NCI-H345 treated with DMSO at 0.1 percent for 48 hours (cell line): Measurements from ENCODE around the gene IZUMO3.
"Not testable (repeated sequence)": the region's sequence is repeated elsewhere in the genome, so short reads cannot be mapped to it uniquely, and the experiment has no call there.

ENCODE experiments used
- DNase-seq: peaks from one replicate; lab custom pipeline; 2025; ENCODE audit not compliant: unreplicated experiment; lab: John Stamatoyannopoulos, UW

Gene IZUMO3, protein sequence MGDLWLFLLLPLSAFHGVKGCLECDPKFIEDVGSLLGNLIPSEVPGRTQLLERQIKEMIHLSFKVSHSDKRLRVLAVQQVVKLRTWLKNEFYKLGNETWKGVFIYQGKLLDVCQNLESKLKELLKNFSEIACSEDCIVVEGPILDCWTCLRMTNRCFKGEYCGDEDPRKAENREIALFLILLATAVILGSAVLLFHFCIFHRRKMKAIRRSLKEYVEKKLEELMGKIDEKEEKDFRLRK

DNA sequence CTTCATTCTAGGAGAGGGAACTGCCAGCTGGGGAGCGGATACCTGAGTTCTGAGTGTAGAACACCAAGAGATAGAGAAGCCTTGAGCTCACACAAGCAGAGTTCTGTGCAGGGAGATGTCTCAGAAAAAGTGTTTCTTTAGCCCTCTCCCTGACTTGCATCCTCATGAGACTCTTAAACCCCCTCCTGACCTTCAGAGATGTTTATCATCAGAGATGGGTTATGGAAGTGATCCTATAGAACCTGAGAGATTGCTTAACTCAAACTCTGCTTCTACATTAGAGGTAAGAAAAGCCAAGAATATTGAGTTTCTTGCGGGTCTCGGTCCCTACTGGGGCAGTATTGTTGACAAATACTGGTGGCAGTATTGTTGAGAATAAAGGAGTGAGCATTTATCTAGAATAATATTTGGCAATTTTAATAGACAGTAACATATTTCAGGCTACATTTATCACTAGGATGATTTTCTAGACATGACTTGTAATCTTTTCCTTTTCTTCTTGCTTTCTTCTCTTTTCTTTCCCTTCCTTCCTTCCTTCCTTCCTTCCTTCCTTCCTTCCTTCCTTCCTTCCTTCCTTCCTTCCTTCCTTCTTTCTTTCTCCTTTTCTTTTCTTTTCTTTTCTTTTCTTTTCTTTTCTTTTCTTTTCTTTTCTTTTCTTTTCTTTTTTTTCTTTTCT, at the start of gene IZUMO3:
IZUMO3 (minus strand) TSS at position 51 of the 676 bp plus-strand sequence. CDS start 248 bp downstream, outside the sequence.
- no peak for DNase-seq

GRCh38 chr9:24594234-24594850, 48.6 kb upstream of the IZUMO3 start:
- no peak for DNase-seq

DNA sequence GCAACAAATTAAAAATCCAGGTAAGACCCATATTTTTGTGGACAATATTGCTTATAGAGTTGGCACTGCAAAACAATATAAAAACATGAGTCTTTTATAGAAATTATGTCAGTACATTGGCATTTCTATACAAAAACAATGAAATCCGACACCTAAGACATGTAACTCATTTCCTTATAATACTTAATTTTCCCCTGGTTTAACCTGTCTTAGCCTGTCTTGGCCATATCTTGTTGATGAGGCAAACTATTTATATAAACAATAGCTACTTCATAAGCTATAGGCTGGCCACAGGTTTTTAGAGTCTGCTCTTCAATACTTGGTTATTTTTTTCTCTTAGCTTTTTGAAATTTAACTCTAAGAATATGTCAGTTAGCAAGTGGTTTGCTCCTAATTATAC, 44.7 kb upstream of the IZUMO3 start:
- DNase-seq, result no peak

DNA sequence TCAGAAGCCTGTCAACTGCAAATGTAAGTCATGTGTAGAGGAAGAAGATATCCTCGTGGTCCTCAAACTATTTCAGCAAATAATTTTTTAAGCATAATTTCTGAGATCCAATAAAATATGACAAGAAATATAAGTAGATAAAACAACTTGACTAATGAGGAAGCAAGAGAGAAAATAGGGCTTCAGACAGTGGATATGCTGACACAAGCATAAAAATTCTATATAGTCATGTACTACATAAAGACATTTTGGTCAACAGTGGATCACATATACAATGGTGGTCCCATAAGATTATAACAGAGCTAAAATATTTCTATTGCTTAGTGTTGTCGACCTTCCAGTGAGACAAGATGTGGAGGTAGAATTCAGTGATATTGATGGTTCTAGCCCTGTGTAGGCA, 42.2 kb upstream of the IZUMO3 start:
- DNase-seq, result no peak

GRCh38 chr9:24582146-24583126, 36.7 kb upstream of the IZUMO3 start:
- no peak for DNase-seq

- DNase-seq, result not testable (repeated sequence)
Observed at GRCh38 chr9:24580005-24580404, 34.3 kb upstream of the IZUMO3 start.

GRCh38 chr9:24572406-24572805, 26.7 kb upstream of the IZUMO3 start:
- no peak for DNase-seq

DNA sequence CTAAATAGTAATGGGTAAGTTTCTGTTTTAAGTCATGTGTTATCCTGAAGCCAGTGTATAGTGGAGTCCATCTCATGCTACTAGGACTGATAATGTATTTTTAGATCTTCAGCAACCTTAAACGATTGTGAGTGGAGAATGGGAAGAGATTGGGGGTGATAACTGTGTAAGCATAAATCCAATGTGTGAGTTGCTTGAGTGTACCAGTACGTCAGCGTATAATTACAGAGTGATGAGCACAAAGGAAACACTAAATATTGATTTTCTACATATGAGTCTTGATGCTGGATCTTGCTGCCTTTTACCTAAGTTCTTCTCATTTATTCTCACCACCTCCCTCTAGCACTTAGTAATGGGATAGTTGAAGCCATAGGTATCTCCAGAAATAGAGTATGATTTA, 16.3 kb upstream of the IZUMO3 start:
- no peak for DNase-seq

DNA sequence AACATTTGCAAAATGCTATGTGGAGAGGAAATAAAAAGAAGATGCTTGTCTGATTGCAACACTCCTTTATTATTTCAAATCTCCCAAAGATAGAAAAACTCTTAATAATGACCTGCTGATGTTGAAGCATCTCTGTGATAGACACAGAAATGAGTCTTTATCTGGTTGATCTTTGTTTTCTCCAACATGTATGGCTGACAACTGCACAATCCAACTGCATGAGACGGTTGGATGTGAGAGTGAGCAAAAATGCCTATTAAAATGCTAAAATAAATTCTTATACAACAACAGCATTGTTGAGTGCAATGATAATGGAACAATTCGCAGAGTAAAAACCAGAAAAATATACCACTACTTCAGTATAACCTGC, 7.5 kb upstream of the IZUMO3 start:
- no peak for DNase-seq

- DNase-seq, result no peak
Observed at GRCh38 chr9:24552526-24553182, 7.0 kb upstream of the IZUMO3 start.

GRCh38 chr9:24545285-24545684, 412 bp downstream of the IZUMO3 start:
- DNase-seq, result no peak

- DNase-seq, result no peak
Observed at GRCh38 chr9:24518545-24518944, 27.2 kb downstream of the IZUMO3 start.

GRCh38 chr9:24516463-24516862, 29.2 kb downstream of the IZUMO3 start:
- DNase-seq, result no peak

DNA sequence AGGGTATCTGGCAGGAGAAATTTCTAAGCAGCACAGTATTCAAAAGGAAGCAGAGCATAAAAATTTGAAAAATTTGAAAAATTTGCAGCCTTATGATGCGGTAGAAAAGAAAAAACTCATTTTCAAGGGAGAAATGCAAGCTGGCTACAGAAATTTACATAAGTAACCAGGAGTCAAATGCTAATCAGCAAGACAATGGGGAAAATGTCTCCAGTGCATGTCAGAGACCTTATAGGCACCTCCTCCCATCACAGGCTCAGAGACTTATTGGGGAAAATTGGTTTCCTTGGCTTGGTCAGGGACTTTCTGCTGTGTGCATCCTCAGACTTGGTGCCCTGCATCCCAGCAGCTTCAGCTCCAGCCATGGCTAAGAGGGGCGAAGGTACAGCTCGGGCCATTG, 35.8 kb downstream of the IZUMO3 start:
- no peak for DNase-seq

GRCh38 chr9:24504521-24504920, 41.2 kb downstream of the IZUMO3 start:
- no peak for DNase-seq

DNA sequence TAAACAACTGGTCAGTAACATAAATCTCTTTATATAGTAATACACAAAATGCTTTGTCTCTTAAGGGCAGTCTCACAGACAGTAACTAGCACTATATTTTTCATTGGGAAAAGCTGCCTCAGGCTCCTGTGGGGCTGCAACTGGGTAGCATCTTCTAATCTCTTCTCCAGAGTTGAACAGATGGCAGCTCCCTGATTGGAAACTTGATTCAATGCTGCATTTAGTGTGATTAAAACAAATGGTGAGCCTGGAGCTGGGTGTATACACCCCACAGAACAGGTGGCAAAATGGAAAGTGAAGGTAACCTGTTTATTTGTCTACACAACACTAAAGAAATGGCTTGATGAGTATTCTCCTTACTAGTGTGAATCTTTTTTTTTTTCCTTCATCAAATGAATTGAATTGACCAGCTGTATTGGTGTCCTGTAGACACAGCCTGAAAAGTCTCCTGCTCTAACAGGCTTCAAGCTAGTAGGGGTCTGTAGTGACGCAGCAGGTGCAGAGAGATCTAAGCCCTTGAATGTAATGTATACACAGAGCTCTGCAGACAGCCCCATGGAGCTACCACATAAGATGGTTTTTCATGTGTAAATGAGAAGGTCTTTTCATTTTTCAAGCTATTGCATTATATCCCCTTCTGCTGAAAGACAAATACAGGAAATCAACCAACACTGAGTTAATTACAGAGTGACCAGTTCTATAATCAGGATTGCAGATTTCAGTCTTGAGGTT, 43.3 kb downstream of the IZUMO3 start:
- DNase-seq, result no peak

DNA sequence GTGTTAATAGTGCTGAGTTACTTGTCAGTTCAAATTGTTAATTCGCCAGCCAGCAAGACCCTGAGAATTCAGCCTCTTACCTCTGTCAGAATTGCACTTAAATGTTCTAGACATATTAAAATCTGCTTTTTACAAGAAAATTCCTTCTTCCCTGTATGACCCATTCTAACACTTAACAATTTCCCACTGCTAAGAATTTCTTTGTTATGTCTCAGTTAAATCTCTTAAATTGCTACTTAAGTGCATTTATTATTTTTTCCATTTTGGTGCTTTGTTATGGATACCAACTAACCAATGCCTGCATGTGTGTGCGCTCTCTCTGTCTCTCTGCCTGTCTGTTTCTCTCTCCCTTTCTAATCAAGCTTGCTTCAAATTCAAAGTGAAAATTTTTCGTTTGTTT, 44.9 kb downstream of the IZUMO3 start:
- no peak for DNase-seq

GRCh38 chr9:24498632-24499031, 47.1 kb downstream of the IZUMO3 start:
- DNase-seq, result no peak

DNA sequence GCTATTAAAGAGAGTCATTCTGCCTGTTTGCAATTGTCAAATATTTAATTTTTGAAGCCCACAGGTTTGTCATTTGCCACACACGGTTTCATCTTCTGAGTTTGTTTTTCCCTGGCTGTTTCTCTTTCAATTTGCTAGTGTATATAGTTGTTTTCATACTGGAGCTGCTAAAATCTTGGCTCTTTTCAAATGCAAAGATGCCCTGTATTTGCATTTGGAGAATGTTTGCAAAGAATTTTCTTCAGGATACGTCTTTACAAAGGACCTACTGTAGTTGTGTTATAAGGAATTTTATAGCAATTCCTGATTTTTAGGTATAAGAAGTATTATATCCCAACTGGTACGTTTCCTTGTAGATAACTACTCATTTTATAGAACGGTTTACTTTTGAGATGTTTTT, 48.0 kb downstream of the IZUMO3 start:
- DNase-seq, result no peak
